ENCODE data around the gene TDRD10.

GRCh38 chr1:154565876-154566275 lies 63.9 kb downstream of the TDRD10 start:
- TF ChIP-seq CTCF (IDR thresholded peaks at IDR 0.05): no peak
- no peak for TF ChIP-seq POLR2AphosphoS5 (IDR thresholded peaks at IDR 0.05)
- TF ChIP-seq EP300 (IDR thresholded peaks at IDR 0.05): no peak
